Choroid plexus epithelial cell (primary cell): ENCODE results near the gene MUC15.

ENCODE experiments used
- DNase-seq: peaks from one replicate; pipeline ENCODE4 v3.0.0-alpha.2; 2010; ENCODE audit warnings: low read depth
- H3K4me3 ChIP-seq: 2 replicates; pipeline ENCODE4 v1.5.1; 2011; ENCODE audit warnings: low read depth, mild to moderate bottlenecking, control low read depth, low read length, moderate library complexity
- CTCF ChIP-seq: conservative IDR thresholded peaks from 2 replicates; pipeline ENCODE4 v1.5.1; 2011; ENCODE audit warnings: low read depth, mild to moderate bottlenecking, control low read depth, inconsistent platforms, low read length, moderate library complexity

MUC15 gene

GRCh38 chr11:26527685-26528084 lies 44.4 kb downstream of the MUC15 start:
- H3K4me3 ChIP-seq = no peak overlapping the region
- no peak for TF ChIP-seq CTCF
- DNase-seq = no peak

GRCh38 chr11:26522912-26523610 lies 49.0 kb downstream of the MUC15 start:
- no peak overlapping the region for H3K4me3 ChIP-seq
- peak; percentile 74 for DNase-seq
- peak; percentile 70 for TF ChIP-seq CTCF

- no peak for TF ChIP-seq CTCF
- DNase-seq = no peak
- no peak overlapping the region for H3K4me3 ChIP-seq
These were observed 52.6 kb downstream of the MUC15 start for GRCh38 chr11:26519469-26519868.

GRCh38 chr11:26512196-26512595 lies 59.9 kb downstream of the MUC15 start:
- H3K4me3 ChIP-seq = no peak overlapping the region

GRCh38 chr11:26510756-26511155 lies 61.3 kb downstream of the MUC15 start:
- no peak for DNase-seq
- TF ChIP-seq CTCF = no peak

More at GRCh38 chr11:26512196-26512595, 59.9 kb downstream of the MUC15 start:
- TF ChIP-seq CTCF = no peak
- no peak for DNase-seq

GRCh38 chr11:26510164-26510563 lies 61.9 kb downstream of the MUC15 start:
- TF ChIP-seq CTCF = no peak
- H3K4me3 ChIP-seq = no peak overlapping the region
- DNase-seq = no peak

More at GRCh38 chr11:26510756-26511155, 61.3 kb downstream of the MUC15 start:
- H3K4me3 ChIP-seq = no peak overlapping the region
